Thyroid gland (tissue), 4 donors: ENCODE measurements around the gene MYO16. TPM values are rescaled to one million over a fixed set of nuclear protein-coding genes. Genes with fewer than 3 reads are reported as not detected.

Source experiments
- DNase-seq, 2 donors: peaks; one replicate each; pipeline ENCODE4 v3.0.0-alpha.2; 2019
- H3K27ac ChIP-seq, 3 donors: fragments of 200-600 bp; sonication (generic); 1 replicate in 2 of 3; 2 replicates in 1 of 3; pipeline ENCODE4 v1.5.1; 2016 to 2019; ENCODE audit warnings: mild to moderate bottlenecking in 1 of 3, moderate library complexity in 1 of 3
- H3K27me3 ChIP-seq: fragments of 200-600 bp; sonication (generic); one replicate; pipeline ENCODE4 v1.5.1; 2019
- H3K36me3 ChIP-seq, 2 donors: fragments of 200-600 bp; sonication (generic); one replicate each; pipeline ENCODE4 v1.5.1; 2016 to 2019
- H3K4me1 ChIP-seq, 2 donors: fragments of 200-600 bp; sonication (generic); one replicate each; pipeline ENCODE4 v1.5.1; 2017 to 2019
- H3K4me3 ChIP-seq, 3 donors: fragments of 200-600 bp; sonication (generic); replicated peaks in 1 of 3; 1 replicate in 2 of 3; 2 replicates in 1 of 3; pipeline ENCODE4 v1.5.1; 2016; ENCODE audit warnings: mild to moderate bottlenecking in 1 of 3
- H3K9me3 ChIP-seq: fragments of 200-600 bp; sonication (generic); one replicate; pipeline ENCODE4 v1.5.1; 2017
- POLR2A ChIP-seq, 2 donors: fragments of 450-650 bp; IDR thresholded peaks; one replicate each; pipeline ENCODE4 v1.6.1; 2017; ENCODE audit warnings: antibody characterized with exemption in 2 of 2, mild to moderate bottlenecking in 2 of 2, moderate library complexity in 1 of 2
- WGBS, 2 donors: methylation state at CpG; one replicate each; pipeline ENCODE4 v1.1.5; 2017; 5-methylcytosine and 5-hydroxymethylcytosine counted together
- intact Hi-C: fragments of 100-400 bp; cut with DNase I; formaldehyde crosslinking; loops from one replicate; pipeline ENCODE4 v1.15.1; 2023
- total RNA-seq, 4 donors: library from RNA; depleted of rRNA; stranded (reverse); fragments of >200 nt; gene quantifications; one replicate each; pipeline ENCODE4 v1.2.3, GENCODE V29; 2016
- TF ChIP-seq, protein P1 (sequence below), 6 experiments: fragments of 200-600 bp in 3 of 6; fragments of 450-650 bp in 3 of 6; sonication (generic) in 3 of 6; IDR thresholded peaks; one replicate each; pipeline ENCODE4 v1.5.1; 2016 to 2019; ENCODE audit warnings: antibody characterized with exemption in 6 of 6, mild to moderate bottlenecking in 2 of 6, inconsistent platforms in 1 of 6, moderate library complexity in 1 of 6

The MYO16 gene
- total RNA-seq, 4 donors from 2014 or later: 0.10 to 0.13 (median 0.13) TPM; not detected in 1

GRCh38 chr13:108755083-108755482 is 125.7 kb downstream of the MYO16 start:
- Histone ChIP-seq H3K4me1 (no peaks in the 10 kb centered on the region), H3K36me3 (no peaks in the 10 kb centered on the region), H3K9me3 (no peaks in the 10 kb centered on the region), H3K4me3 (no peak overlapping the region), H3K27ac (no peak overlapping the region), H3K27me3 (no peaks in the 10 kb centered on the region)
- TF ChIP-seq POLR2A (IDR thresholded peaks at IDR 0.05): no peak
- TF ChIP-seq, protein P1, sequence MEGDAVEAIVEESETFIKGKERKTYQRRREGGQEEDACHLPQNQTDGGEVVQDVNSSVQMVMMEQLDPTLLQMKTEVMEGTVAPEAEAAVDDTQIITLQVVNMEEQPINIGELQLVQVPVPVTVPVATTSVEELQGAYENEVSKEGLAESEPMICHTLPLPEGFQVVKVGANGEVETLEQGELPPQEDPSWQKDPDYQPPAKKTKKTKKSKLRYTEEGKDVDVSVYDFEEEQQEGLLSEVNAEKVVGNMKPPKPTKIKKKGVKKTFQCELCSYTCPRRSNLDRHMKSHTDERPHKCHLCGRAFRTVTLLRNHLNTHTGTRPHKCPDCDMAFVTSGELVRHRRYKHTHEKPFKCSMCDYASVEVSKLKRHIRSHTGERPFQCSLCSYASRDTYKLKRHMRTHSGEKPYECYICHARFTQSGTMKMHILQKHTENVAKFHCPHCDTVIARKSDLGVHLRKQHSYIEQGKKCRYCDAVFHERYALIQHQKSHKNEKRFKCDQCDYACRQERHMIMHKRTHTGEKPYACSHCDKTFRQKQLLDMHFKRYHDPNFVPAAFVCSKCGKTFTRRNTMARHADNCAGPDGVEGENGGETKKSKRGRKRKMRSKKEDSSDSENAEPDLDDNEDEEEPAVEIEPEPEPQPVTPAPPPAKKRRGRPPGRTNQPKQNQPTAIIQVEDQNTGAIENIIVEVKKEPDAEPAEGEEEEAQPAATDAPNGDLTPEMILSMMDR (IDR thresholded peaks at IDR 0.05): no peak
- intact Hi-C loops: no loop called here
- DNase-seq: no peak

DNA sequence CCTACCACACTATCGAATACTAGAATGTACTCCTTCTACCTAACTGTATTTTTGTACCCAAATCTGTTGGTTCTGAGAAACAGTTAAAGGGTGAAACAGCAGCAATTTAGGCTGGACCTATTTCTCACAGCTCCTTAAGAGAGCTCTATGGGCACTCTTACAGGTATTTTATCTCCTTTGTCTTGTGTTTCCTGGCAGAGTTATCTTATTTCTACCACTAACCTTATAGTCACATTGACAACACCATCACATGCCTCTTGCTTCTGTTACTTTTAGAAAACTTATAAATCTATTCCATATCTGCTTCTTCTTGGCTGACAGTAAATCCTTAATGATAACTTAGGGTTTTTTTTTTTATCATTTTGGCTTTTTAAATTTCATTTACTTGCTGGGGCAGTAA is 130.7 kb downstream of the MYO16 start:
- WGBS, 2 donors: 94 to 96% methylated on average over 1 of the region's 1 CpG
- Histone ChIP-seq H3K27ac (no peak overlapping the region), H3K4me1 (no peaks in the 10 kb centered on the region), H3K36me3 (no peaks in the 10 kb centered on the region), H3K27me3 (no peaks in the 10 kb centered on the region), H3K4me3 (no peak overlapping the region), H3K9me3 (no peaks in the 10 kb centered on the region)
- DNase-seq: no peak
- intact Hi-C loops: no loop called here
- TF ChIP-seq, protein P1 (IDR thresholded peaks at IDR 0.05): no peak
- TF ChIP-seq POLR2A (IDR thresholded peaks at IDR 0.05): no peak

- Histone ChIP-seq H3K27ac (no peak overlapping the region), H3K9me3 (no peaks in the 10 kb centered on the region), H3K27me3 (no peaks in the 10 kb centered on the region), H3K4me1 (no peaks in the 10 kb centered on the region), H3K4me3 (no peak overlapping the region), H3K36me3 (no peaks in the 10 kb centered on the region)
- DNase-seq: no peak
- WGBS, 2 donors: 71 to 78% methylated on average over 3 of the region's 3 CpGs
- intact Hi-C loops: no loop called here
- TF ChIP-seq, protein P1 (IDR thresholded peaks at IDR 0.05): no peak
- TF ChIP-seq POLR2A (IDR thresholded peaks at IDR 0.05): no peak
These were observed 131.1 kb downstream of the MYO16 start for GRCh38 chr13:108760541-108760940.

- H3K4me1 ChIP-seq: no peaks in the 10 kb centered on the region
- TF ChIP-seq, protein P1 (IDR thresholded peaks at IDR 0.05): no peak
- no peak for TF ChIP-seq POLR2A (IDR thresholded peaks at IDR 0.05)
- no peak for DNase-seq
- H3K36me3 ChIP-seq: no peaks in the 10 kb centered on the region
- H3K27ac ChIP-seq: no peak overlapping the region
- 86 to 93% methylated on average over 5 of the region's 5 CpGs for WGBS, 2 donors
- intact Hi-C loops: no loop called here
- no peaks in the 10 kb centered on the region for H3K9me3 ChIP-seq
- H3K4me3 ChIP-seq: no peak overlapping the region
- no peaks in the 10 kb centered on the region for H3K27me3 ChIP-seq
These were observed 138.6 kb downstream of the MYO16 start for GRCh38 chr13:108768035-108768434.

- no peak overlapping the region for H3K4me3 ChIP-seq
- WGBS, 2 donors: 71 to 74% methylated on average over 10 of the region's 10 CpGs
- TF ChIP-seq, protein P1 (IDR thresholded peaks at IDR 0.05): no peak
- no peak for TF ChIP-seq POLR2A (IDR thresholded peaks at IDR 0.05)
- H3K9me3 ChIP-seq: no peaks in the 10 kb centered on the region
- no peaks in the 10 kb centered on the region for H3K36me3 ChIP-seq
- H3K27ac ChIP-seq: no peak overlapping the region
- no peaks in the 10 kb centered on the region for H3K4me1 ChIP-seq
- DNase-seq: no peak
- intact Hi-C loops: no loop called here
- no peaks in the 10 kb centered on the region for H3K27me3 ChIP-seq
These were observed 140.0 kb downstream of the MYO16 start for GRCh38 chr13:108769213-108770070.
